GM21529 (cell line): ENCODE results near the gene GPR158.

Experiments
- ATAC-seq: cut with Tn5 transposase; IDR thresholded peaks from one replicate; pipeline ENCODE4 v1.9.1; 2021; ENCODE audit not compliant: unreplicated experiment

Gene GPR158

GRCh38 chr10:25498645-25499044 is 323.8 kb downstream of the GPR158 start:
- no peak for ATAC-seq

- ATAC-seq: no peak
These were observed 327.1 kb downstream of the GPR158 start for GRCh38 chr10:25501912-25502311.

GRCh38 chr10:25502453-25502852 is 327.7 kb downstream of the GPR158 start:
- ATAC-seq: no peak

DNA sequence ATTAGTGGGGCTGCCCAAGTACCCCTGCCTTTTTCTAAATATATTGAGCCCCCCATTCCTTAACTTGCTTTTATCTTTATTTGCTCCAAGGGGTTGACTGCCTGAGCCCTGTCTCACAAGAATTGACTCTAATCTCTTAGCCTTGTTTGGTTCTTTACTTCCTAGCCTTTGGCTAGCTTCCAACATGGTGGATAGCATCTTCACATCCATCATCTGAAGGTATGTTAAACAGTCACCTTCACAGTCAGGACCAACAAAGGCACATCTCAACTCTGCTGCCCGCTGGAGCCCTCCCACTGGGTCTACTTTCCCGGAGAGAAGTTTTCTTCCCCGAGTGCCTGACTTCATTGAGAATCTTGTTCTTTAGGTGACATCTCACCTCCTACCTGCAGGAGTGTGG is 329.5 kb downstream of the GPR158 start:
- ATAC-seq: no peak

DNA sequence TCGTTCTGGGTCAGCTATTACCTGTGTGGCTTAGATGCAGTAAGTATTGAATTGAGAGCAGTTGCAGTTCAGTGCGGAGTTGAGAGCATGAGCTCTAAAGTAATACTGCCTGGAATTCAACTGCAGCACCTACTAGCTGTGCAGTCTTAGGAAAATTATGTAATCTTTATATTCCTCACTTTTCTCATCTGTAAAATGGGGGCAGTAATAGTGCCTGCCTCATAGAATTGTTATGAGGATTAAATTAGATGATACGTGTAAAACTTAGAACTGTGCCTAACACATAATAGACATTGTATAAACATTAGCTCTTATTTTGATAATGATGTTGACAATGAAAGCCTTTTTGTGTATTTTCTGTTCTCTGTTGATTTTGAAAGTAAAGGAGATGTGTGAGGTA is 330.0 kb downstream of the GPR158 start:
- ATAC-seq: no peak

DNA sequence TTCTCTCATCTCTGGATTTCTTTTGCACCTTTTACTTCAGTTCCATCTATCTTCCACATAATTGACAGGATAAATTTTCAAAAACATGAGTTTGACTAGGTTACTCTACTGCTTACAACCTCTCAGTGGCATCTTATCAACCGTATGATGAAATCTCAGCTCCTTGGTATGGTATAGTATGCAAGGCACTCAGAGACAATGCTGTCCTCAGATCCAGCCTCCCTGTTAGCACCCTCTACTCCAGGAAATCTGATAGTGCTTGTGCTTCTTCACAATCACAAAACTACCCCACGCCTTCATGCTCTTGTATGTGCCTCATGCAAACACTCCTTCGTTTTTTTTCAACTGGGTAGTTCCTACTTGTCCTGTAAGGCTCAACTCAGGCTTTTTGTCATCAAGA is 330.7 kb downstream of the GPR158 start:
- ATAC-seq: no peak

DNA sequence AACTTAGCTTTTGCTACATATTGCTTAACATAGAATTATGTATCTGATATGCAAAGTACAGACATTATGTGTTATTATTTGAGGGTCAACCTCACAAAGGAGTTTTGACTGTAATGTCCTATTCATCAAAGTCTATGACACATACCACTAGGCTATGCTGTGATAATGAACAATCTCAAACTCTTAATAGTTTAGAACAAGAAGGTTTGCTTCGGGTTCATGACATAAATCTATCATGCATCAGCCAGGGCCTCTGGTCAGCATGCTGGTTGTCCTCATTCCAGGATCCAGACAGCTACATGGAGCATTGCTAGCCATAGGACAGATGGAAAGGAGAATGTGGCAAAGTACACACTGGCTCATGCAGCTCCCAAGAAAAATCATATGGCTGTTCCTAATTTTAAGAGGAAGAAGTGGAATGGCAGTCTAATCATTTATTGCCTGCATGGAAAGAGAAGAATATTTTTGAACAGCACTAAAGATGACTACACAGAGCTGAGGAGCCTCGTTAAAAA is 332.1 kb downstream of the GPR158 start:
- no peak for ATAC-seq

GRCh38 chr10:25508112-25508815 is 333.5 kb downstream of the GPR158 start:
- no peak for ATAC-seq

DNA sequence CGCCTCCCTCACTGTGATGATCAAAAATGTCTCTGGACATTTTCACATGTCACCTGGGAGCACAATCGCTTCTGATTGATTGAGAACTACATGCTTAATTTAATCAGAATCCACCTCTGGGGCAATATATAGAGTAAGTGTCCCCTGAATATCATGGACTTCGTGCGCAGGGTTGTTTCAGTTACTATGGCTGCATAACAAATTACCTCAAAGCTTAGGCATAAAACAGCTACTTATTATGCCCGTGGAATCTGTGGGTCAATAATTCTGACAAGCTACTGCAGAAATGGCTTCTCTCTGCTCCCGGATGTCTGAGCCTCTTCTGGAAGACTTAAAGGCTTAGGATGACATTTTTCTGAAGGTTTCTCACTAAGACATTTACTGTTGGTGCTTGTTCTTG is 334.4 kb downstream of the GPR158 start:
- ATAC-seq: no peak

DNA sequence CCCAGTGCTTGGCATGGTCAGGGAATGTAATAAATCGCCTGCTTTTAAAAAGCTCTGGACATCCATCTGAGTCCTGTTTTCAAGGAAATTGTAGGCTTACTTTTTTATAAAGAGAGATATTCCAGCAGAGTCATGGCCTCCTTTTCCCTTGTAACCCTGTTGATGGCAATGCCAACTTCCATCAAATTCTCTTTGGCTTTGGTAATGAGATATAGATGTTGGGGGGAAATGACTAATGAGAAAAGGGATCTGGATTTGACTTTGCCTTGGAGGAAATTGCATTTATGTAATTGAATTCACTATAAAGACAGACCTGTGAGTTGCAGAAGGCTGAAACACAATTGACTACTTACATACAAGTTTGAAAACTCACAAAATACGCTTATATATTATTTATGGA is 347.5 kb downstream of the GPR158 start:
- ATAC-seq: no peak

GRCh38 chr10:25522946-25523608 is 348.3 kb downstream of the GPR158 start:
- no peak for ATAC-seq

DNA sequence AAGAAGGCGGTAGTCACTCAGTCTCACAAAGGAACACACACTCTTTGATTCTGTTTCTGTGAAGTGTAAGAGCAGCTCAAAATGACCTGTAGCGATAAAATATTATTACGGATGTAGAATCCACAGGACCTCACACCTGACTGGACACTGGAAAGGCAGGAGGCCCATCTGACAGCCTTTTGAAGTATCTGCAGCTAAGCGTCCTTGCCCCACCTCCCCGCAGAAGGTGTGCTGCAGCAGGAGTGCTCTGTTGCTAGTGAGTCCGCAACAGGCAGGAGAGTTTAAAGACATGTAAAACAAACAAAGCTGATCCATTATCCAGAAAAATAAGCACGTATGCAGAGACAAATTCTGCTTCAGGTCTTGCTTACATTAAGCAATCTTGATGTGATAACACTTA is 355.5 kb downstream of the GPR158 start:
- no peak for ATAC-seq

GRCh38 chr10:25531457-25532061 is 356.8 kb downstream of the GPR158 start:
- no peak for ATAC-seq

DNA sequence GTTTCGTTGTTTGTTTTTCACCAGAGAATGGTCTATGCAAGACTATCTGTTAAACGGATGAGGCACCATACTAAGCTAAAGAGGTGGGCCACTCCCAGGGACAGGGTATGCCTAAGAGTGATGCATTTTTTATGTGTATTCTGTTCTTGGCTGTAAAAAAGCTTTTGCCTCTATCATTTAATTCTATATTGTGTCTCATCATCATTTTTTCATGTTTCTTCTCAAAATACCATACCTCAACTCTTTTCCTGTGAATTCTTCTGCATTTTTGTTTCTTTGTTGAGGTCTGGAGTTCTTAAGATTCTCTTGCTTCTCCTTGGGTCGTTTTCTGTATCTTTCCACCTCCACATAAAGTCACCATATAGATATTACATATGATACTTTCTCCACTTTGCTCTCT is 357.4 kb downstream of the GPR158 start:
- ATAC-seq: no peak

- no peak for ATAC-seq
These were observed 361.2 kb downstream of the GPR158 start for GRCh38 chr10:25536027-25536426.

DNA sequence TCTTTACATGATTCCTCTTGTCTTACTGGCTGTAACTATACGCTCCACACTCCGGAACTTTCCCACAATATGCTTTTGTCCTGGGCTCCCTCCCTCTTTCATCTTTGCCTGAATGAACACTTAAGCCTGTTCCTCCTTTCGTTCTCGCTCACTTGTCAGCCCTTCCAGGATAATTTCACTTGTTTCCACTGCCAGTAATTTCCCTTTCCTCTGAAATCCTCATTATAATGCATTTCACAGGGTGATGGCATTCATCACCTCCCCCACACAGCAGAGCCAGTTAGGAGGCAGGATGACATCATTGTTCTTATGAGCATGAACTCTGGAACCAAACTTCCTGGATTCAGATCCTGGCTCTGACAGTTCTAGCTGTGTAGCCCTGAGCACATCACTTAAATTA is 372.6 kb downstream of the GPR158 start:
- no peak for ATAC-seq

DNA sequence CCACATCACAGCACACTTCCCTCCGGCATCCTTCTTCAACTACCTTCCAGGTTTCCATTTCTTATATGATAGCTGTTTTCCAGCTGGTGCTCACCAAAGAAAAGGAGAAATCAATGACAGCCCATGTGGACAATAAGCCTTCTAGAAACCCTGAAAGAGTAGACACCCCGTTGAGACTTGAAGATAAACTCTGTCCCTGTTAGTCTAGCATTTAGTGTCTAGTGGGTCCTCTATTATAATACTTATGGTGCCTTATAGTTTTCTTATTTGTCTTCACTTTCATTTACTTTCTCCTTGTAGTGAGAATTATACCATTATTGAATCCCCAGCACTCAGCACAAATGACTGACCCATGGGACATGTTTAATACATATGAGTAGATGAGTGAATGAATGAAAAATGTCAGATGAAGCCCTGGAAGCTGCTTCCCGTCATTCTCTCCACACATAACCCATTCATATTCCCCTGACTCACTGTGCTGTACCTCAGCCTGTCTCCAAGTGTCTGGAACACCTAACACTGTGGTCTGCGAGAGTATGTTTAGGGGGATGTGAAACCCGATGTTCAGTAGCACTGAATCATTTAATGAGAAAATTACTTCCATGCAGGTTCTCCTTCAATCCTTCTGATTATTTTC is 377.6 kb downstream of the GPR158 start:
- no peak for ATAC-seq

DNA sequence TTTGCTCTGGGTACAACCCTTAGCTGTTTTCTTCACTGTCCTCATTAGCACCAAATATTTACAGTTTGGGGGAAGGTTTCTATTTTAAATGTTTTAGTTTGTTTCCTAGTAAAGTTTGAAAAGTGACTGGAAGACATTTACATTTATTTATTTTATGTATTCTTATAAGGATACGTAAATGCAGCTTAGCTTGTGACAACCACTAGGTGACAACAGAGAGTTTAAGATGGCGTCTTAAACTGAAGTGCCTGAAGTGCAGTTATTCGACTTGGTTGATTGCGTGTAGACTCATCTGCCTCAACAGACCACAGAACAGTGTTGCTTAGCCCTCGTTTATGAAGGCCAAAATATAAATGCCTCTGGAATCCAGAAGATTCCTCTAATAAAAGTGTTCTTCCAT is 381.1 kb downstream of the GPR158 start:
- no peak for ATAC-seq

DNA sequence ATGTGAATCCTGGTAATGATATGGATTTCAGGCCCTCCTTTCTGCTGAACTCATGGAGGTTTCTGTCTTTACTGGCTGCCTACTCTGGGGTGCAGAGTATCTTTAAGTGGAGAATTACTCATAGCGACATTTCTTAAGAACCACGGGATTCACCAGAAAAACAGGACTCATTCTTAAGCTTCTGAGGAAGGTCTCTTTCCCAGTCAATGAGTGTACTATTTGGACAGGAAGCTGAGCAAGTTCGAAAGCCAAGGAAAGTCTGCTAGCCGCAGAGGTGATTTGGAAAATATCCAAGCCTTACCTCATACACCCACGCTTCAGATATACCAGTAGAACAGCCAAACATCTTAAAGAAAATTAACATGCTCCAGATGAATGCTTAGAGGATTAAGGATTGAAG is 381.7 kb downstream of the GPR158 start:
- ATAC-seq: no peak

DNA sequence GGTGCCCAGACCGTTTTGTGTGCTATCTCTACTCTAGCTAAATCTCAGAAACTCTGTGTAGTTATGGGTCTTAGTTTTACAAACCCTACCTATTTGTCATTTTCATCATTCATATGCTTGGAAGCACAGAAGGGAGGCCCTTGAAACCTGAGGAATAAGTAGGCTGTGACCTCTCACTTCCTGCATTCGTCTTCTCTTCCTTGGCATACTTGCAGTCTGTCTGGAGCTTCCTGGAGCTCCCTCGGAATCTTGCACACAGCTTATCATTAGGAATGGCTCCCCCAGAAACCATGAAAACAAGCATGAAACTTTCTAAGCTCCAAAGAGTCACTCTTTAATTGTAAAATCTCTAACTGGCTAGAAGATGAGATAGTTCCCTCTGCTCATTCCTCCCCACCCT is 382.3 kb downstream of the GPR158 start:
- no peak for ATAC-seq

DNA sequence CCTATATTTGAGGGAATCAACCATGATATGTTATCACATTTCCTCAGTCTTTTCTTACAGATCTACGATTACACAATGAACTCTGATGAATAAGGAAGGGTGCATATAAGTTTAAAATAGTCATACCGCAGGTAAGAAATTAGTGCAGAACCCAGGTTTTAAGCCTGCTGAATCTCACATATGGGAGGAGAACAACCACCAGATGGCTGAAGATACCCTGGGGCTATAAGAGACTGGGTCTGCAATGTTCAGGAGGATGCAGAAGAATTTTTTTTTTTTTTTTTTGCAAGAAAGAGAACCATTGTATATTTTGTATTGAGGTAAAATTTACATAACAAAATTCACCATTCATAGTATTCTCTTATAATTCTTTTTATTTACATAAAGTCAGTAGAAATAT is 387.0 kb downstream of the GPR158 start:
- ATAC-seq: no peak

DNA sequence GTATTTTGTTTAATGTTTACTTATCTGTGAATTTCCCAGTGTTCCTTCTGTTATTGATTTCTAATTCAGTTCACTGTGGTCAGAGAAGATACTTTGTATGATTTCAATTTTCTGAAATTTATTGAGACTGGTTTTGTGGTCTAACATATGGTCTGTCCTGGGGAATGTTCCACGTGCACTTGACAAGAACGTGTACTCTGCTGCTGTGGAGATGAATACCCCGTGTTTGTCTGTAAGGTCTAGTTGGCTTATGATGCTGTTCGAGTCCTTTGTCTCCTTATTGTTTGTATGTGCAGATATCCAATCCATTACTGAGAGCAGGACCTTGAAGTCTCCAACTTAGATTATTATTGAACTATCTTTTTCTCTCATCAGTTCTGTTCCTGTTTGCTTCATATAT is 387.7 kb downstream of the GPR158 start:
- no peak for ATAC-seq
